Measurements from ENCODE around the gene ERG28. TPM values are rescaled to one million over a fixed set of nuclear protein-coding genes. Genes with fewer than 3 reads are reported as not detected.

Gene ERG28
- total and polyA plus RNA-seq, 2 experiments from 2014 or later, result 38.4 to 74.4 TPM

DNA sequence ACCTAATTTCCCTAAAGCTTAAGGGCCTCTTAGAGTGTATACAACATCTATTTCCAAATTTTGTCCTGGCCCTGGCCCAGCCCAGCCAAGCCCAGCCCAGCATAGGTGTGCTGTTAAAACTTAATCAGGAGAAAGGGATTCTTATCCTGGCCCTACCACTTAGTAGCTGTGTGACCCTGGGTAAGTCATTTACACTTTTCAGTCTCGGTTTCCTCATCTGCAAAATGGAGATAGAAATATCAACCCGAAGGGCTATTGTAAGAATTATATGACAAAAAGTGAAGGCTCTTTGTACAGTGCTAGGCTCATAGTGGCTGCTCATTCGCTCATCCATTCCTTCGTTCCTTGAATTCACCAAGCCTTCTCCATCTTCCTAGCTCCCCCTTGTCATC lies 442 bp downstream of the ERG28 start:
- H3K9me3 ChIP-seq (ENCODE audit: low read depth), result no peaks in the 10 kb centered on the region
- no peaks in the 10 kb centered on the region for H3K36me3 ChIP-seq (replicated peaks; ENCODE audit: insufficient read depth, low read depth)
- peaks cover 11% of the 10 kb centered on the region for H3K4me1 ChIP-seq (ENCODE audit: insufficient read depth)
- H3K27me3 ChIP-seq, result no peaks in the 10 kb centered on the region
- peak overlapping the region; percentile 15 for H3K27ac ChIP-seq
- H3K9me2 ChIP-seq (replicated peaks; ENCODE audit: insufficient read depth), result no peaks in the 10 kb centered on the region
- peak overlapping the region; percentile 34 for H3K4me3 ChIP-seq
- WGBS (ENCODE audit: low lambda C conversion rate, missing lambda C conversion rate), result 22% methylated on average over 4 of the region's 4 CpGs
- H3K79me2 ChIP-seq, result peaks cover 38% of the 10 kb centered on the region
- H4K20me1 ChIP-seq (ENCODE audit: insufficient read depth, poor library complexity, severe bottlenecking), result no peaks in the 10 kb centered on the region
- peak overlapping the region; percentile 33 for H2AFZ ChIP-seq
- TF ChIP-seq, protein P1, sequence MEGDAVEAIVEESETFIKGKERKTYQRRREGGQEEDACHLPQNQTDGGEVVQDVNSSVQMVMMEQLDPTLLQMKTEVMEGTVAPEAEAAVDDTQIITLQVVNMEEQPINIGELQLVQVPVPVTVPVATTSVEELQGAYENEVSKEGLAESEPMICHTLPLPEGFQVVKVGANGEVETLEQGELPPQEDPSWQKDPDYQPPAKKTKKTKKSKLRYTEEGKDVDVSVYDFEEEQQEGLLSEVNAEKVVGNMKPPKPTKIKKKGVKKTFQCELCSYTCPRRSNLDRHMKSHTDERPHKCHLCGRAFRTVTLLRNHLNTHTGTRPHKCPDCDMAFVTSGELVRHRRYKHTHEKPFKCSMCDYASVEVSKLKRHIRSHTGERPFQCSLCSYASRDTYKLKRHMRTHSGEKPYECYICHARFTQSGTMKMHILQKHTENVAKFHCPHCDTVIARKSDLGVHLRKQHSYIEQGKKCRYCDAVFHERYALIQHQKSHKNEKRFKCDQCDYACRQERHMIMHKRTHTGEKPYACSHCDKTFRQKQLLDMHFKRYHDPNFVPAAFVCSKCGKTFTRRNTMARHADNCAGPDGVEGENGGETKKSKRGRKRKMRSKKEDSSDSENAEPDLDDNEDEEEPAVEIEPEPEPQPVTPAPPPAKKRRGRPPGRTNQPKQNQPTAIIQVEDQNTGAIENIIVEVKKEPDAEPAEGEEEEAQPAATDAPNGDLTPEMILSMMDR (IDR thresholded peaks at IDR 0.05; ENCODE audit: poor library complexity), result no peak
- TF ChIP-seq EZH2phosphoT487 (IDR thresholded peaks at IDR 0.05; ENCODE audit: low read depth, severe bottlenecking, unreplicated experiment) (no peak), EZH2 (IDR thresholded peaks at IDR 0.05; ENCODE audit: borderline replicate concordance) (no peak)
- H3K4me2 ChIP-seq, result peak overlapping the region; percentile 71
- DNase-seq (ENCODE audit: low spot score), result no peak

DNA sequence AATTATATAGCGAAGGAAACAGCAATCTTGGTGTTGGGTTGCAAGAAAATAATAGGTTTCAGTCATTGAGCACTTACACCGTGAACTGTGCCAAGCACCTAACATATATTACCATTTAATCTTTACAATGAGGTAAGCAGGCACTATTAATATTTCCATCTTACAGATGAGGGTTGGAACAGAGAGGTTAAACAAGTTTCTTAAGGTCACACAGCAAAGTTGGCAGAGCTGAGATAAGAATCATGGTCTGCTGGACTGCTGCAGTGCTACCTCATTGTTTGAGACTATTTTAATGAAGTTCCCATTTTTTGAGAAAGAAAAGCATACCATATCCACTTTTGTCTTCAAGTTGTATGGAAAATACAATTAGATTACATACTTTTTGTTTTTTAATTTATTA lies 1.7 kb downstream of the ERG28 start:
- no peaks in the 10 kb centered on the region for H3K9me2 ChIP-seq (replicated peaks; ENCODE audit: insufficient read depth)
- 97% methylated on average over 2 of the region's 2 CpGs for WGBS (ENCODE audit: low lambda C conversion rate, missing lambda C conversion rate)
- TF ChIP-seq, protein P1 (IDR thresholded peaks at IDR 0.05; ENCODE audit: poor library complexity), result no peak
- TF ChIP-seq EZH2phosphoT487 (IDR thresholded peaks at IDR 0.05; ENCODE audit: low read depth, severe bottlenecking, unreplicated experiment) (no peak), EZH2 (IDR thresholded peaks at IDR 0.05; ENCODE audit: borderline replicate concordance) (no peak)
- no peaks in the 10 kb centered on the region for H3K36me3 ChIP-seq (replicated peaks; ENCODE audit: insufficient read depth, low read depth)
- no peaks in the 10 kb centered on the region for H4K20me1 ChIP-seq (ENCODE audit: insufficient read depth, poor library complexity, severe bottlenecking)
- H3K27me3 ChIP-seq, result no peaks in the 10 kb centered on the region
- DNase-seq (ENCODE audit: low spot score), result no peak
- peaks cover 34% of the 10 kb centered on the region for H3K79me2 ChIP-seq
- peaks cover 11% of the 10 kb centered on the region for H3K4me1 ChIP-seq (ENCODE audit: insufficient read depth)
- no peak overlapping the region for H3K27ac ChIP-seq
- peak overlapping the region; percentile 71 for H3K4me2 ChIP-seq
- H3K4me3 ChIP-seq, result no peak overlapping the region
- no peak overlapping the region for H2AFZ ChIP-seq
- no peaks in the 10 kb centered on the region for H3K9me3 ChIP-seq (ENCODE audit: low read depth)

DNA sequence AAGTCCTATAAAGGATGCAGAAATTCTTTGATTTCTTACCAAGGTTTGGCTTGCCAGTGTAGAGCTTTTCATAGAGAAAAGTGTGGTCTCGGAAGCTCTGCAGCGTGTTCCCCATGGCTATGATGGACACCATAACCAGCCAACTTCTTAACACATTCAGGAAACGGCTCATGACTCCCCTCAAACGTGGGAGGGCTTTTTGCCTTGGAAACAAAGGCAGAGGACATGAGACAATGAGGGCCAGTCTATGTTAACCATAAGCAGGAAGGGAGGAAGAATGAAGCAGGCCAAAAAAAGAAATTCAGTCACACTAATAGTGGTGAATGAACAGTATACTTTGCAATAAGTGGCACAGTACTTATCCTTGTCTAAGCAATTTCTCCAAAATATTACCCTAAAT lies 3.3 kb downstream of the ERG28 start:
- no peak overlapping the region for H3K4me3 ChIP-seq
- peaks cover 11% of the 10 kb centered on the region for H3K4me1 ChIP-seq (ENCODE audit: insufficient read depth)
- no peak overlapping the region for H2AFZ ChIP-seq
- no peak for TF ChIP-seq EZH2 (IDR thresholded peaks at IDR 0.05; ENCODE audit: borderline replicate concordance)
- TF ChIP-seq EZH2phosphoT487 (IDR thresholded peaks at IDR 0.05; ENCODE audit: low read depth, severe bottlenecking, unreplicated experiment), result no peak
- TF ChIP-seq, protein P1 (IDR thresholded peaks at IDR 0.05; ENCODE audit: poor library complexity), result no peak
- peaks cover 28% of the 10 kb centered on the region for H3K79me2 ChIP-seq
- no peaks in the 10 kb centered on the region for H3K27me3 ChIP-seq
- H3K9me2 ChIP-seq (replicated peaks; ENCODE audit: insufficient read depth), result no peaks in the 10 kb centered on the region
- H4K20me1 ChIP-seq (ENCODE audit: insufficient read depth, poor library complexity, severe bottlenecking), result no peaks in the 10 kb centered on the region
- H3K4me2 ChIP-seq, result no peak overlapping the region
- whole genome bisulfite sequencing (ENCODE audit: low lambda C conversion rate, missing lambda C conversion rate), result 93% methylated on average over 4 of the region's 4 CpGs
- no peaks in the 10 kb centered on the region for H3K9me3 ChIP-seq (ENCODE audit: low read depth)
- H3K36me3 ChIP-seq (replicated peaks; ENCODE audit: insufficient read depth, low read depth), result no peaks in the 10 kb centered on the region
- no peak overlapping the region for H3K27ac ChIP-seq
- DNase-seq (ENCODE audit: low spot score), result no peak

DNA sequence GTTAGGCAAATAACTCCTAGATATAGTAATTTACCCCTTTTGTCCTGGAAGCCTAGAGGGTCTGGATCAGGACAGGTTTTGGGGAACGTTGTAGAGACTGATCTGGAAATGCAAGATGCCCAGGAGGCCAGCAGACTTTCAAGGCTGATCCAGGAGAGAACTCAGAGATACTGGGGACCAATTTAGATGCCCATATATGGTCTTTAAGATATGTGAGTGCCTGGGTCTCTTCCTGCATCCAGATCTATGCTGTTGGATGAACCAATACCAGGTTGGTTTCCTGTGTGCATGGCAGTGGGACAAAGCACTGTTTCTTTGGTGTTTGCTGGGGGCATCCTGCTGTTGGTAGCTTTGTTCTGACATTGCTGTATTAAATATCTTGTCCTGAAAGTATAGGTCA lies 5.4 kb downstream of the ERG28 start:
- TF ChIP-seq, protein P1 (IDR thresholded peaks at IDR 0.05; ENCODE audit: poor library complexity), result no peak
- no peak for TF ChIP-seq EZH2phosphoT487 (IDR thresholded peaks at IDR 0.05; ENCODE audit: low read depth, severe bottlenecking, unreplicated experiment)
- TF ChIP-seq EZH2 (IDR thresholded peaks at IDR 0.05; ENCODE audit: borderline replicate concordance), result no peak
- H3K9me2 ChIP-seq (replicated peaks; ENCODE audit: insufficient read depth), result no peaks in the 10 kb centered on the region
- WGBS (ENCODE audit: low lambda C conversion rate, missing lambda C conversion rate), result 0% methylated on average over 1 of the region's 1 CpG

More for the DNA sequence above, 5.4 kb downstream of the ERG28 start:
- H4K20me1 ChIP-seq (ENCODE audit: insufficient read depth, poor library complexity, severe bottlenecking), result no peaks in the 10 kb centered on the region
- H3K9me3 ChIP-seq (ENCODE audit: low read depth), result no peaks in the 10 kb centered on the region
- H3K36me3 ChIP-seq (replicated peaks; ENCODE audit: insufficient read depth, low read depth), result no peaks in the 10 kb centered on the region
- H3K4me1 ChIP-seq (ENCODE audit: insufficient read depth), result peaks cover 20% of the 10 kb centered on the region
- no peak overlapping the region for H3K4me2 ChIP-seq
- no peak overlapping the region for H3K4me3 ChIP-seq
- peaks cover 22% of the 10 kb centered on the region for H3K79me2 ChIP-seq
- no peak for DNase-seq (ENCODE audit: low spot score)
- H3K27me3 ChIP-seq, result no peaks in the 10 kb centered on the region
- no peak overlapping the region for H2AFZ ChIP-seq
- no peak overlapping the region for H3K27ac ChIP-seq

Data from hepatocyte (in vitro differentiated cells).